C4-2B (cell line): ENCODE data around the gene CACNA1B.

ENCODE experiments used
- CTCF ChIP-seq: fragments of 450-650 bp; conservative IDR thresholded peaks from 2 replicates; pipeline ENCODE4 v1.5.1; 2017; ENCODE audit warnings: mild to moderate bottlenecking
- ZFX ChIP-seq: fragments of 450-650 bp; IDR thresholded peaks from 2 replicates; pipeline ENCODE4 v1.6.1; 2017

GRCh38 chr9:137955586-137955985 is 78.0 kb downstream of the CACNA1B start:
- TF ChIP-seq CTCF (no peak), ZFX (no peak)
